Measurements from ENCODE around the gene IMP4. TPM values are rescaled to one million over a fixed set of nuclear protein-coding genes. Genes with fewer than 3 reads are reported as not detected.

IMP4 gene, protein sequence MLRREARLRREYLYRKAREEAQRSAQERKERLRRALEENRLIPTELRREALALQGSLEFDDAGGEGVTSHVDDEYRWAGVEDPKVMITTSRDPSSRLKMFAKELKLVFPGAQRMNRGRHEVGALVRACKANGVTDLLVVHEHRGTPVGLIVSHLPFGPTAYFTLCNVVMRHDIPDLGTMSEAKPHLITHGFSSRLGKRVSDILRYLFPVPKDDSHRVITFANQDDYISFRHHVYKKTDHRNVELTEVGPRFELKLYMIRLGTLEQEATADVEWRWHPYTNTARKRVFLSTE
- polyA plus RNA-seq (2012; rRNA removed): 247 and 252 TPM in 2 replicates
- polyA plus RNA-seq (2012; cell fraction: cytosol; rRNA removed): 119 and 157 TPM in 2 replicates
- 491 and 516 TPM in 2 replicates for polyA plus RNA-seq (2012; cell fraction: nucleus; rRNA removed)

DNA sequence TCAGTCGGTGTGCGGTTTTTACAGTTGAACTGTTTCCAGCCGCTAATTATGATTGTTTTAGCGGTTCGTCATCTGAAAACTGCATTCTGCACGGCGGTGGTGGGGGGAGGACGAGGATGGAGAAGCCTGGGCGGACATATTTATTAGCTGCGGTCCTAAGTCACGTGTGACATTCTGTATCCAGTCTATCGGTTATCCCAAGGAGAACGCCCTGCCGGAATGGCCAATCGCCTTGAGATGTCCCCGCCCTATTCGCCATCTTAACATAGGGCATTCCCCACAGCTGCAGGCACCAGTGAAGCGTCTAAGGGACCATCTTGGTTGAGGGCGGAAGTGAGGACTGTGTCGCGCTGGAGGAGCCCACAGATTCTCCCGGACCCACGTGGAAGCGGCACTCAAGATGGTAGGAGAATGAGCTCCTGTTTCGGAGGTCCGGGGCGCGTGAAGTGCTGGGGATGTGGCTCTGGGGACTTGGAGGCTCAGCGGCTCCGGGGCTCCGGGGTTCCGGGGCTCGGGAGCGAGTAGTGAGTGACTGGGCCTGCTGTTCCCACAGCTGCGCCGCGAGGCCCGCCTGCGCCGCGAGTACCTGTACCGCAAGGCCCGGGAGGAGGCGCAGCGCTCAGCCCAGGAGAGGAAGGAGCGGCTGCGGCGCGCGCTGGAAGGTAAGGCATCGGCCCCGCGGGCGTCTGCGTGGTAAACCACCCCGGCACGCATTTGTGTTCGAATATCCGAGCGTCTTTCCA is at the start of gene IMP4:
IMP4 (plus strand) TSS at position 365 of the 743 bp plus-strand sequence; CDS start at position 401, 36 bp downstream.
- H3K4me3 ChIP-seq (ENCODE audit: low read depth in 2 of 2, low read length in 1 of 2): peak within 1 kb of the TSS; percentile 86 to 94
- H3K4me2 ChIP-seq: peak within 1 kb of the TSS; percentile 97
- H3K9me3 ChIP-seq: no peaks in the 10 kb centered on the region
- H3K27me3 ChIP-seq (ENCODE audit: insufficient read depth): no peaks in the 10 kb centered on the region
- peak within 1 kb of the TSS; percentile 91 for H3K9ac ChIP-seq
- no peaks in the 10 kb centered on the region for H3K9me2 ChIP-seq
- peak; percentile 90 for DNase-seq
- ChIA-PET CTCF (interaction anchor here (0.7 to 3.8 kb wide), 11 partner anchors 8 to 925 kb away, joined by 3 to 20 read pairs (median 4); partner anchors contain the start of genes MZT2B, PTPN18 and SMPD4), POLR2A (interaction anchor here (1.6 to 4.8 kb wide), 6 partner anchors 12 to 413 kb away, joined by 10 to 38 read pairs (median 14); partner anchors contain the start of genes PTPN18 and SMPD4)
- peak within 1 kb of the TSS; percentile 94 to 97 for H3K27ac ChIP-seq (ENCODE audit: low read depth in 2 of 2, low read length in 1 of 2)
- peaks cover 11% of the 10 kb centered on the region for H3F3A ChIP-seq (replicated peaks; ENCODE audit: insufficient read depth)
- H2AFZ ChIP-seq (ENCODE audit: low read depth): peak within 1 kb of the TSS; percentile 90
- H3K4me1 ChIP-seq (ENCODE audit: control insufficient read depth in 1 of 2, insufficient read depth in 2 of 2, low read depth in 1 of 2, low read length in 1 of 2): peaks cover 11 to 17% of the 10 kb centered on the region in 2 experiments; a peak in 3 of 4 replicates
- peaks cover 30 to 47% of the 10 kb centered on the region in 2 experiments for H3K36me3 ChIP-seq (replicated peaks in 1 of 2; ENCODE audit: control insufficient read depth in 1 of 2, insufficient read depth in 2 of 2, low read length in 1 of 2)
- peaks cover 9% of the 10 kb centered on the region; the same call in 1 of the 2 replicates for H4K20me1 ChIP-seq (ENCODE audit: insufficient read depth)
- under 1% methylated on average over 37 of the region's 60 CpGs for WGBS (ENCODE audit: low lambda C conversion rate)
- peaks cover 20% of the 10 kb centered on the region for H3K79me2 ChIP-seq (ENCODE audit: insufficient read depth)
- TF ChIP-seq MXI1 (IDR thresholded peaks at IDR 0.05; ENCODE audit: low read depth, low read length): peak; percentile 99
- TF ChIP-seq CHD2 (IDR thresholded peaks at IDR 0.05; ENCODE audit: low read length, partially characterized antibody): peak; percentile 60
- TF ChIP-seq RXRA (IDR thresholded peaks at IDR 0.05; ENCODE audit: borderline replicate concordance, low read depth): no peak
- TF ChIP-seq NRF1 (IDR thresholded peaks at IDR 0.05; ENCODE audit: low read depth, low read length): no peak
- TF ChIP-seq GABPA (IDR thresholded peaks at IDR 0.05; ENCODE audit: low read depth): peak; percentile 75
- no peak for TF ChIP-seq MEF2A (IDR thresholded peaks at IDR 0.05; ENCODE audit: borderline replicate concordance, low read depth)
- 0 out of 2 replicates have a peak, but pooled peaks have one; percentile 28 for TF ChIP-seq RFX5 (IDR thresholded peaks at IDR 0.05; ENCODE audit: low read length)
- TF ChIP-seq, protein P1, sequence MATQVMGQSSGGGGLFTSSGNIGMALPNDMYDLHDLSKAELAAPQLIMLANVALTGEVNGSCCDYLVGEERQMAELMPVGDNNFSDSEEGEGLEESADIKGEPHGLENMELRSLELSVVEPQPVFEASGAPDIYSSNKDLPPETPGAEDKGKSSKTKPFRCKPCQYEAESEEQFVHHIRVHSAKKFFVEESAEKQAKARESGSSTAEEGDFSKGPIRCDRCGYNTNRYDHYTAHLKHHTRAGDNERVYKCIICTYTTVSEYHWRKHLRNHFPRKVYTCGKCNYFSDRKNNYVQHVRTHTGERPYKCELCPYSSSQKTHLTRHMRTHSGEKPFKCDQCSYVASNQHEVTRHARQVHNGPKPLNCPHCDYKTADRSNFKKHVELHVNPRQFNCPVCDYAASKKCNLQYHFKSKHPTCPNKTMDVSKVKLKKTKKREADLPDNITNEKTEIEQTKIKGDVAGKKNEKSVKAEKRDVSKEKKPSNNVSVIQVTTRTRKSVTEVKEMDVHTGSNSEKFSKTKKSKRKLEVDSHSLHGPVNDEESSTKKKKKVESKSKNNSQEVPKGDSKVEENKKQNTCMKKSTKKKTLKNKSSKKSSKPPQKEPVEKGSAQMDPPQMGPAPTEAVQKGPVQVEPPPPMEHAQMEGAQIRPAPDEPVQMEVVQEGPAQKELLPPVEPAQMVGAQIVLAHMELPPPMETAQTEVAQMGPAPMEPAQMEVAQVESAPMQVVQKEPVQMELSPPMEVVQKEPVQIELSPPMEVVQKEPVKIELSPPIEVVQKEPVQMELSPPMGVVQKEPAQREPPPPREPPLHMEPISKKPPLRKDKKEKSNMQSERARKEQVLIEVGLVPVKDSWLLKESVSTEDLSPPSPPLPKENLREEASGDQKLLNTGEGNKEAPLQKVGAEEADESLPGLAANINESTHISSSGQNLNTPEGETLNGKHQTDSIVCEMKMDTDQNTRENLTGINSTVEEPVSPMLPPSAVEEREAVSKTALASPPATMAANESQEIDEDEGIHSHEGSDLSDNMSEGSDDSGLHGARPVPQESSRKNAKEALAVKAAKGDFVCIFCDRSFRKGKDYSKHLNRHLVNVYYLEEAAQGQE (IDR thresholded peaks at IDR 0.05; ENCODE audit: low read depth, low read length): no peak
- no peak for TF ChIP-seq FOXJ3 (CRISPR knock-in tag; IDR thresholded peaks at IDR 0.05)
- no peak for TF ChIP-seq FOXM1 (IDR thresholded peaks at IDR 0.05; ENCODE audit: low read depth)
- TF ChIP-seq YY1 (IDR thresholded peaks at IDR 0.05; ENCODE audit: low read depth): peak; percentile 98
- TF ChIP-seq POLR2AphosphoS5 (IDR thresholded peaks at IDR 0.05; ENCODE audit: low read depth, low read length): peak; percentile 62; the same call in 1 of the 2 replicates
- no peak for TF ChIP-seq TCF12 (IDR thresholded peaks at IDR 0.05)
- TF ChIP-seq, protein P2, sequence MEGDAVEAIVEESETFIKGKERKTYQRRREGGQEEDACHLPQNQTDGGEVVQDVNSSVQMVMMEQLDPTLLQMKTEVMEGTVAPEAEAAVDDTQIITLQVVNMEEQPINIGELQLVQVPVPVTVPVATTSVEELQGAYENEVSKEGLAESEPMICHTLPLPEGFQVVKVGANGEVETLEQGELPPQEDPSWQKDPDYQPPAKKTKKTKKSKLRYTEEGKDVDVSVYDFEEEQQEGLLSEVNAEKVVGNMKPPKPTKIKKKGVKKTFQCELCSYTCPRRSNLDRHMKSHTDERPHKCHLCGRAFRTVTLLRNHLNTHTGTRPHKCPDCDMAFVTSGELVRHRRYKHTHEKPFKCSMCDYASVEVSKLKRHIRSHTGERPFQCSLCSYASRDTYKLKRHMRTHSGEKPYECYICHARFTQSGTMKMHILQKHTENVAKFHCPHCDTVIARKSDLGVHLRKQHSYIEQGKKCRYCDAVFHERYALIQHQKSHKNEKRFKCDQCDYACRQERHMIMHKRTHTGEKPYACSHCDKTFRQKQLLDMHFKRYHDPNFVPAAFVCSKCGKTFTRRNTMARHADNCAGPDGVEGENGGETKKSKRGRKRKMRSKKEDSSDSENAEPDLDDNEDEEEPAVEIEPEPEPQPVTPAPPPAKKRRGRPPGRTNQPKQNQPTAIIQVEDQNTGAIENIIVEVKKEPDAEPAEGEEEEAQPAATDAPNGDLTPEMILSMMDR (IDR thresholded peaks at IDR 0.05): peak; percentile 43
- TF ChIP-seq SIN3A (IDR thresholded peaks at IDR 0.05; ENCODE audit: borderline replicate concordance, low read depth, low read length): peak; percentile 77; the same call in 1 of the 2 replicates
- no peak for TF ChIP-seq EP300 (IDR thresholded peaks at IDR 0.05; ENCODE audit: borderline replicate concordance in 1 of 2, low read depth in 1 of 2, low read length in 1 of 2)
- TF ChIP-seq FOSL2 (IDR thresholded peaks at IDR 0.05; ENCODE audit: borderline replicate concordance, low read depth): no peak
- no peak for TF ChIP-seq SMC3 (IDR thresholded peaks at IDR 0.05; ENCODE audit: low read depth, low read length)
- TF ChIP-seq TEAD4 (IDR thresholded peaks at IDR 0.05; ENCODE audit: borderline replicate concordance, insufficient read depth): no peak
- TF ChIP-seq, protein P3, sequence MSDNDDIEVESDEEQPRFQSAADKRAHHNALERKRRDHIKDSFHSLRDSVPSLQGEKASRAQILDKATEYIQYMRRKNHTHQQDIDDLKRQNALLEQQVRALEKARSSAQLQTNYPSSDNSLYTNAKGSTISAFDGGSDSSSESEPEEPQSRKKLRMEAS (IDR thresholded peaks at IDR 0.05; ENCODE audit: low read depth): peak; percentile 98
- no peak for TF ChIP-seq JUND (IDR thresholded peaks at IDR 0.05)
- TF ChIP-seq, protein P4, sequence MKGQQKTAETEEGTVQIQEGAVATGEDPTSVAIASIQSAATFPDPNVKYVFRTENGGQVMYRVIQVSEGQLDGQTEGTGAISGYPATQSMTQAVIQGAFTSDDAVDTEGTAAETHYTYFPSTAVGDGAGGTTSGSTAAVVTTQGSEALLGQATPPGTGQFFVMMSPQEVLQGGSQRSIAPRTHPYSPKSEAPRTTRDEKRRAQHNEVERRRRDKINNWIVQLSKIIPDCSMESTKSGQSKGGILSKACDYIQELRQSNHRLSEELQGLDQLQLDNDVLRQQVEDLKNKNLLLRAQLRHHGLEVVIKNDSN (IDR thresholded peaks at IDR 0.05; ENCODE audit: borderline replicate concordance, low read depth): peak; percentile 92
- no peak for TF ChIP-seq GATA2 (CRISPR knock-in tag; IDR thresholded peaks at IDR 0.05)
- TF ChIP-seq TAF1 (IDR thresholded peaks at IDR 0.05; ENCODE audit: borderline replicate concordance, low read depth, low read length): peak; percentile 60
- TF ChIP-seq, protein P5, sequence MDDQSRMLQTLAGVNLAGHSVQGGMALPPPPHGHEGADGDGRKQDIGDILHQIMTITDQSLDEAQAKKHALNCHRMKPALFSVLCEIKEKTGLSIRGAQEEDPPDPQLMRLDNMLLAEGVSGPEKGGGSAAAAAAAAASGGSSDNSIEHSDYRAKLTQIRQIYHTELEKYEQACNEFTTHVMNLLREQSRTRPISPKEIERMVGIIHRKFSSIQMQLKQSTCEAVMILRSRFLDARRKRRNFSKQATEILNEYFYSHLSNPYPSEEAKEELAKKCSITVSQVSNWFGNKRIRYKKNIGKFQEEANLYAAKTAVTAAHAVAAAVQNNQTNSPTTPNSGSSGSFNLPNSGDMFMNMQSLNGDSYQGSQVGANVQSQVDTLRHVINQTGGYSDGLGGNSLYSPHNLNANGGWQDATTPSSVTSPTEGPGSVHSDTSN (IDR thresholded peaks at IDR 0.05): no peak

All from SK-N-SH (cell line).